HG03558 (cell line): ENCODE results near the gene PCDH1.

ENCODE experiments used
- ATAC-seq: cut with Tn5 transposase; IDR thresholded peaks from one replicate; pipeline ENCODE4 v1.9.1; 2021; ENCODE audit warnings: moderate number of reproducible peaks; ENCODE audit not compliant: unreplicated experiment; ENCODE audit errors: extremely low read depth

Gene PCDH1

GRCh38 chr5:141814064-141814964 is 63.9 kb downstream of the PCDH1 start:
- ATAC-seq: no peak

GRCh38 chr5:141812512-141812911 is 65.7 kb downstream of the PCDH1 start:
- ATAC-seq: no peak

GRCh38 chr5:141811287-141812155 is 66.7 kb downstream of the PCDH1 start:
- ATAC-seq: no peak

GRCh38 chr5:141810702-141811101 is 67.5 kb downstream of the PCDH1 start:
- no peak for ATAC-seq

GRCh38 chr5:141809380-141810096 is 68.7 kb downstream of the PCDH1 start:
- no peak for ATAC-seq

- ATAC-seq: no peak
Observed at GRCh38 chr5:141808857-141809256, 69.4 kb downstream of the PCDH1 start.

GRCh38 chr5:141807732-141808131 is 70.5 kb downstream of the PCDH1 start:
- no peak for ATAC-seq

- ATAC-seq: no peak
Observed at GRCh38 chr5:141807329-141807728, 70.9 kb downstream of the PCDH1 start.

- no peak for ATAC-seq
Observed at GRCh38 chr5:141806626-141807025, 71.6 kb downstream of the PCDH1 start.

- ATAC-seq: no peak
Observed at GRCh38 chr5:141805874-141806595, 72.2 kb downstream of the PCDH1 start.

GRCh38 chr5:141804475-141804874 is 73.7 kb downstream of the PCDH1 start:
- no peak for ATAC-seq
